Measurements from ENCODE around the gene CFAP61.

The CFAP61 gene

GRCh38 chr20:20386192-20386591 is 333.9 kb downstream of the CFAP61 start:
- no peak for DNase-seq (ENCODE audit: extremely low read depth, low read depth)
- no peak for TF ChIP-seq CTCF (IDR thresholded peaks at IDR 0.05; ENCODE audit: low read depth, low read length)

GRCh38 chr20:20390393-20390792 is 338.1 kb downstream of the CFAP61 start:
- DNase-seq (ENCODE audit: extremely low read depth, low read depth) = no peak
- TF ChIP-seq CTCF (IDR thresholded peaks at IDR 0.05; ENCODE audit: low read depth, low read length) = no peak

- TF ChIP-seq CTCF (IDR thresholded peaks at IDR 0.05; ENCODE audit: low read depth, low read length) = no peak
- DNase-seq (ENCODE audit: extremely low read depth, low read depth) = no peak
These were observed 338.8 kb downstream of the CFAP61 start for GRCh38 chr20:20391115-20391514.

GRCh38 chr20:20391766-20392165 is 339.4 kb downstream of the CFAP61 start:
- DNase-seq (ENCODE audit: extremely low read depth, low read depth) = no peak
- TF ChIP-seq CTCF (IDR thresholded peaks at IDR 0.05; ENCODE audit: low read depth, low read length) = no peak

- no peak for DNase-seq (ENCODE audit: extremely low read depth, low read depth)
- TF ChIP-seq CTCF (IDR thresholded peaks at IDR 0.05; ENCODE audit: low read depth, low read length) = no peak
These were observed 341.1 kb downstream of the CFAP61 start for GRCh38 chr20:20393207-20394120.

- DNase-seq (ENCODE audit: extremely low read depth, low read depth) = no peak
- TF ChIP-seq CTCF (IDR thresholded peaks at IDR 0.05; ENCODE audit: low read depth, low read length) = no peak
These were observed 342.8 kb downstream of the CFAP61 start for GRCh38 chr20:20395087-20395486.

- TF ChIP-seq CTCF (IDR thresholded peaks at IDR 0.05; ENCODE audit: low read depth, low read length) = no peak
- no peak for DNase-seq (ENCODE audit: extremely low read depth, low read depth)
These were observed 343.7 kb downstream of the CFAP61 start for GRCh38 chr20:20395903-20396568.
